BJ (cell line): ENCODE results near the gene GAS2L2. TPM values are rescaled to one million over a fixed set of nuclear protein-coding genes. Genes with fewer than 3 reads are reported as not detected.

ENCODE experiments used
- CTCF ChIA-PET: fragments of 350-600 bp; formaldehyde crosslinking; extraction: SDS; loops from one replicate; lab custom pipeline; 2021; ENCODE audit warnings: antibody characterized with exemption, inconsistent platforms; lab: Yijun Ruan, JAX
- POLR2A ChIA-PET: fragments of 300-600 bp; sonication (Branson Sonifier 250); formaldehyde crosslinking; extraction: SDS; loops from one replicate; lab custom pipeline; 2021; ENCODE audit warnings: antibody characterized with exemption; lab: Charles Lee
- DNase-seq: peaks from one replicate; pipeline ENCODE4 v3.0.0-alpha.2; 2011; ENCODE audit warnings: low read depth
- H3K27me3 ChIP-seq: 2 replicates; pipeline ENCODE4 v1.6.0; 2011; ENCODE audit warnings: low read length; ENCODE audit not compliant: control insufficient read depth, insufficient read depth
- H3K36me3 ChIP-seq: 2 replicates; pipeline ENCODE4 v1.5.1; 2011; ENCODE audit warnings: low read length; ENCODE audit not compliant: control insufficient read depth, insufficient read depth
- H3K4me3 ChIP-seq: 2 replicates; pipeline ENCODE4 v1.5.1; 2011; ENCODE audit warnings: low read depth, mild to moderate bottlenecking, control low read depth, low read length
- polyA minus RNA-seq: library from RNA; depleted of rRNA, polyadenylated mRNA; stranded (reverse); fragments of >200 nt; gene quantifications from 2 replicates; pipeline ENCODE4 v1.2.3, GENCODE V29; 2011; rRNA and poly(A)+ RNA removed
- polyA plus RNA-seq: library from polyadenylated mRNA; depleted of rRNA; stranded (reverse); fragments of >200 nt; gene quantifications from 2 replicates; pipeline ENCODE4 v1.2.3, GENCODE V29; 2011; rRNA removed
- TF ChIP-seq, protein P1 (sequence below): IDR thresholded peaks from 2 replicates; pipeline ENCODE4 v1.5.1; 2011; ENCODE audit warnings: low read depth, mild to moderate bottlenecking, control low read depth, inconsistent platforms, low read length, moderate library complexity; ENCODE audit not compliant: insufficient read depth

The GAS2L2 gene
- not detected in 2 replicates for polyA plus RNA-seq
- polyA minus RNA-seq: not detected in 2 replicates

DNA sequence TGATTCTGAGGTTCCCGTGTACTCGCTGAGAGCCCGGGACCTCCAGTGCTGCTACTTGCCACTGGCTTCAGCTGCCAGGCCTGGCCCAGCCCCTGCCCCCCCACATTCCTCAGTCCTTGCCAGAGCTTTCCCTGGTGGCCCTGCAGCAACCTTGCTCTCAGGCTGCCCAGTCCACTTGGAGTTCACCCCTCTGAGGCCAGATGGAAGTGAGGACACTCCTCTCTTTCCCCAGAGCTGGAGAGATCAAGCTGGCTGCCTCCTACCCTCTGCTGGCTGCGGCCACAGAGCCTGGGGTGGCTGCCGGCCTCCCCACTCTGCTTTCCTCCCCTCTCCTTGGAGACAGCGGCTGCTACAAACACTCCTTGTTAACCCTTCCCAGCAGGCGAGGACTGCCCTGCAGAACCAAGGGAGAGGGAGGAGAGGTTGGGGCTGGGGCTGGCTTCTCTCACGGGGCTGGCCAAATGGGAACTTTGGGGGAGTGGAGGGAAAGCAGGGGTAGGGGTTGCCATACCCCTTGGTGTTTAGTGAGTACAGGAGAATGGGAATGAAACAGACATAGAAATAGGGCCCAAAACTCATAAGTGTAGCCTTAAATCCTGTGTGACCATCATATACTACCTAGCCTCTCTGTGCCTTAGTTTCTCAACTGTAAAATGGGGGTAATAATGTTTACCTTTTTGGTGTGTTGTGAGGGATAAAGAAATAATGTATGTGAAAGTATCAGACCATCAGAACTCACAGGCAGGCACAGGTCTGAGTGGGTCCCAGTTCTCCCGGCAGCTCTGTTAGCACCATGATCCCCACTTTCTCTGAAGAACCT, at the start of gene GAS2L2:
TSS of gene GAS2L2 (minus strand) at position 295 of the 820 bp plus-strand sequence. CDS start 389 bp downstream, outside the sequence.
- no peak for DNase-seq
- TF ChIP-seq, protein P1, sequence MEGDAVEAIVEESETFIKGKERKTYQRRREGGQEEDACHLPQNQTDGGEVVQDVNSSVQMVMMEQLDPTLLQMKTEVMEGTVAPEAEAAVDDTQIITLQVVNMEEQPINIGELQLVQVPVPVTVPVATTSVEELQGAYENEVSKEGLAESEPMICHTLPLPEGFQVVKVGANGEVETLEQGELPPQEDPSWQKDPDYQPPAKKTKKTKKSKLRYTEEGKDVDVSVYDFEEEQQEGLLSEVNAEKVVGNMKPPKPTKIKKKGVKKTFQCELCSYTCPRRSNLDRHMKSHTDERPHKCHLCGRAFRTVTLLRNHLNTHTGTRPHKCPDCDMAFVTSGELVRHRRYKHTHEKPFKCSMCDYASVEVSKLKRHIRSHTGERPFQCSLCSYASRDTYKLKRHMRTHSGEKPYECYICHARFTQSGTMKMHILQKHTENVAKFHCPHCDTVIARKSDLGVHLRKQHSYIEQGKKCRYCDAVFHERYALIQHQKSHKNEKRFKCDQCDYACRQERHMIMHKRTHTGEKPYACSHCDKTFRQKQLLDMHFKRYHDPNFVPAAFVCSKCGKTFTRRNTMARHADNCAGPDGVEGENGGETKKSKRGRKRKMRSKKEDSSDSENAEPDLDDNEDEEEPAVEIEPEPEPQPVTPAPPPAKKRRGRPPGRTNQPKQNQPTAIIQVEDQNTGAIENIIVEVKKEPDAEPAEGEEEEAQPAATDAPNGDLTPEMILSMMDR: no peak
- CTCF ChIA-PET: interaction anchor here (0.6 to 12.1 kb wide), 5 partner anchors 10 to 147 kb away, joined by 3 to 268 read pairs (median 4); no protein-coding TSS in a partner anchor
- Histone ChIP-seq H3K36me3 (no peaks in the 10 kb centered on the region), H3K27me3 (peaks cover 18% of the 10 kb centered on the region), H3K4me3 (no peak within 1 kb of the TSS)
- POLR2A ChIA-PET: interaction anchor here (0.7 kb wide), 1 partner anchor 42 kb away, joined by 4 read pairs; no protein-coding TSS in a partner anchor

DNA sequence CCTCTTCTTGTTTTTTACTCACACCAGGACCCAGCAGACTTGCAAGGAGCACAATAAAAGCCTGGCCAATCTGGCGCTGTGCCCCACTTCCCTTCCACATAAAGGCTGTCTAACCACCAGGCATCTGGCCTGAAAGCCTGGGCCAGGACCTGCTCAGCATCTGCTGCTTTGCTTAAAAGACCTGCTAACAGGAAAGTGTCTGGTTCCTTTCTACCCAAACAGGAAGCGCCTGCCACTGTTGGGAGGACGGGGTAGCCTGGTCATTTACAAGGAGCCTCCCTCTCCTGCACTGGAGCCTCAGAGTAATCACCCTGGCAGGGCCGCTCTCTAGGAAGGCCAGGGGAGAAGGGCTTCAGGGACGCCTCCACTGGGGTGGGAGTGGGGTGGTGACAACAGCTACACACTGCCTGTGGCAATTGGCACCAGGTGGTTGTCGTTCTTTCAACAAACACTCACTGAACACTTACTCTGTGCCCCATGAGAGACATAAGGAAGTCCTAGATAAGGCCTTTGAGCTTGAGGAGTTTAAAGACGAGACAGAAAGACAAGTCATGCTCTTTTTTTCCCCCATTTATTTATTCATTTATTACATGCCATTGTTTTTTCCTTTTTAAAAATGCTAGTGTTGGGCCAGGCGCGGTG, 48.7 kb upstream of the GAS2L2 start:
- ChIA-PET POLR2A (no interaction called here), CTCF (interaction anchor here (0.8 to 1.3 kb wide), 3 partner anchors 32 to 41 kb away, joined by 3 to 5 read pairs (median 3); partner anchors contain the start of gene C17orf50)
- Histone ChIP-seq H3K36me3 (no peaks in the 10 kb centered on the region), H3K27me3 (peaks cover 15% of the 10 kb centered on the region), H3K4me3 (no peak overlapping the region)
- TF ChIP-seq, protein P1: no peak
- no peak for DNase-seq

DNA sequence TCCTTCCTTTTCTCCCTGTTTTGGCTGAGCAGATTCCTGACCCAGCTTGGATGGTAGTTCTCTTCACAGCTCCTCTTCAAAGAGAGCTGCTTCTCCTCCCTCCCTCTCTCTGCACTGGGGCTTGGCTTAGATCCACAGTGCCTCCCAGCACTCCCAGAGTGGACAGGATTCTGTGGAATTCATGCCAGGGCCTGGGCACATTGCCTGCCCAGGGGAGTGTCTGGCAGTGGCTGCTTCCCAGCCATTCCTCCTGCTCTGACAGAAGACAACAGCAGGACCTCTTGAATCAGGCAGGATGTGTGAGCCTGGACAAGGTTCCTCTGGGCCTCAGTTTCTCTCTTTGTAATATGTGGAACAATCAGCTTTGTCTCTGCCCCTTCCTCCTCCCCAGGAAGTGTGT, 46.9 kb upstream of the GAS2L2 start:
- CTCF ChIA-PET: interaction anchor here (0.9 to 5.4 kb wide), 6 partner anchors 9 to 42 kb away, joined by 3 to 52 read pairs (median 4); partner anchors contain the start of gene TAF15
- H3K27me3 ChIP-seq: peaks cover 23% of the 10 kb centered on the region
- H3K4me3 ChIP-seq: no peak overlapping the region
- no peak for DNase-seq
- H3K36me3 ChIP-seq: no peaks in the 10 kb centered on the region
- TF ChIP-seq, protein P1: no peak
- POLR2A ChIA-PET: no interaction called here

DNA sequence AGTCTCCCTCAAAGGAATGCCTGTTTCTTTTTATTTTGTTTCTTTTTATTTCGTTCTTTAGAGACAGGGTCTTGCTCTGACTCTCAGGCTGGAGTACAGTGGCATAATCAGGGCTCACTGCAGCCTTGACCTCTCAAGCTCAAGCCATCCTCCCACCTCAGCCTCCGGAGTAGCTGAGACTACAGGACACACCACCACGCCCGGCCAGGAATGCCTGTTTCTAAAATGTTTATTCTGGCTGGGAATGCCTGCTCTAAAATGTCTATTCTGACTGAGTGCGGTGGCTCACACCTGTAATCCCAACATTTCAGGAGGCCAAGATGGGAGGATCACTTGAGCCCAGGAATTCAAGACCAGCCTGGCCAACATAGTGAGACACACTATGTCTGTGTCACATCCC, 44.9 kb upstream of the GAS2L2 start:
- POLR2A ChIA-PET: no interaction called here
- no peak overlapping the region for H3K4me3 ChIP-seq
- H3K27me3 ChIP-seq: peaks cover 36% of the 10 kb centered on the region
- no peak for DNase-seq
- TF ChIP-seq, protein P1: no peak
- CTCF ChIA-PET: interaction anchor here (1.4 to 5.4 kb wide), 5 partner anchors 10 to 50 kb away, joined by 3 to 52 read pairs (median 11); partner anchors contain the start of gene TAF15
- no peaks in the 10 kb centered on the region for H3K36me3 ChIP-seq
